Kidney epithelial cell (primary cell): Measurements from ENCODE around the gene TP53BP2. TPM values are rescaled to one million over a fixed set of nuclear protein-coding genes. Genes with fewer than 3 reads are reported as not detected.

Source experiments
- DNase-seq: peaks from one replicate; pipeline ENCODE4 v3.0.0-alpha.2; 2010; ENCODE audit warnings: low read depth
- H3K27me3 ChIP-seq: 2 replicates; pipeline ENCODE4 v1.6.0; 2011; ENCODE audit warnings: low read length; ENCODE audit not compliant: control insufficient read depth, insufficient read depth
- H3K36me3 ChIP-seq: 2 replicates; pipeline ENCODE4 v1.5.1; 2011; ENCODE audit warnings: low read length; ENCODE audit not compliant: control insufficient read depth, insufficient read depth
- H3K4me3 ChIP-seq: 2 replicates; pipeline ENCODE4 v1.5.1; 2011; ENCODE audit warnings: low read depth, mild to moderate bottlenecking, control low read depth, low read length
- CTCF ChIP-seq: IDR thresholded peaks from 2 replicates; pipeline ENCODE4 v1.5.1; 2011; ENCODE audit warnings: mild to moderate bottlenecking, moderate library complexity, low read length, control low read depth, inconsistent platforms; ENCODE audit not compliant: insufficient read depth, poor library complexity, severe bottlenecking
- total RNA-seq: library from RNA; depleted of rRNA; stranded (reverse); fragments of >200 nt; gene quantifications from 2 replicates; pipeline ENCODE4 v1.2.3, GENCODE V29; 2015

The TP53BP2 gene
- total RNA-seq, 1 donor from 2014 or later = 97.1 TPM

GRCh38 chr1:223878598-223879325 lies 33.0 kb upstream of the TP53BP2 start:
- Histone ChIP-seq H3K36me3 (no peaks in the 10 kb centered on the region), H3K27me3 (no peaks in the 10 kb centered on the region), H3K4me3 (no peak overlapping the region)
- no peak for DNase-seq
- TF ChIP-seq CTCF = no peak

DNA sequence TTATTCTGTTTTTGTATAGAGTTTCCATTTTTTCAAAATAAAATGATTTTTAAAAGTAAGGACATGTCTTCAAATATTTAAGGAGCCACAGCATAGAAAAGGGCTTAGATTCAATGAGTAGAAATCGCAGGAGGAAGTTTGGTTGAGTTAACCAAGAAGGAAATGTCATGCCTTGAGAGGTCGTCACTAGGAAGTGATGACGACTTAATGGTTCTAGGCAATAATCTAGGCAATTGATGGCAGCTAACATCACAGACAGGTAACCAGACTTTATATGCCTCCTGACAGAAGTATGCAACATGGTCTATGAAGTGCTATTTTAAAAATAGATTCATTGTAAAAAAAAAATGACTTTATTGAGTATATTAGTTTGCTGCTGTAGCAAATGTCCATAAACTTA lies 32.1 kb upstream of the TP53BP2 start:
- H3K27me3 ChIP-seq = no peaks in the 10 kb centered on the region
- no peak for TF ChIP-seq CTCF
- no peaks in the 10 kb centered on the region for H3K36me3 ChIP-seq

DNA sequence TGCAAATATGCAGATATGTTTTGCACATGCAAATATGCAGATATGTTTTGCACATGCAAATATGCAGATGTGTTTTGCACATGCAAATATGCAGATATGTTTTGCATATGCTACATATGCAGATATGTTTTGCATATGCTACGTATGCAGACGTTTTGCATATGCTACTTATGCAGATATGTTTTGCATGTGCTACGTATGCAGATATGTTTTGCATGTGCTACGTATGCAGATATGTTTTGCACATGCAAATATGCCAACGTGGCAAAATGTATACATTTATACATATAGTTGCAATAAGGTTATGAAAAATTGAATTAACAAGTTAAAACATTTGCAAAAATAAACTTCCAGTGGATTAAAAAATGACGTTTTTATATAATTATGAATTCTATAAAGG lies 30.8 kb upstream of the TP53BP2 start:
- TF ChIP-seq CTCF = no peak
- no peaks in the 10 kb centered on the region for H3K36me3 ChIP-seq
- H3K27me3 ChIP-seq = no peaks in the 10 kb centered on the region
- DNase-seq = no peak
- no peak overlapping the region for H3K4me3 ChIP-seq

More for the DNA sequence above, 32.1 kb upstream of the TP53BP2 start:
- DNase-seq = no peak
- no peak overlapping the region for H3K4me3 ChIP-seq

- H3K4me3 ChIP-seq = no peak overlapping the region
- no peaks in the 10 kb centered on the region for H3K27me3 ChIP-seq
- no peak for DNase-seq
- no peaks in the 10 kb centered on the region for H3K36me3 ChIP-seq
- TF ChIP-seq CTCF = no peak
Measured at GRCh38 chr1:223873044-223873443, 27.3 kb upstream of the TP53BP2 start.

- Histone ChIP-seq H3K27me3 (no peaks in the 10 kb centered on the region), H3K36me3 (no peaks in the 10 kb centered on the region), H3K4me3 (no peak overlapping the region)
- no peak for DNase-seq
- TF ChIP-seq CTCF = no peak
Measured at GRCh38 chr1:223872308-223872901, 26.7 kb upstream of the TP53BP2 start.
